NCI-H345 (cell line): ENCODE data around the gene ZNF394.
"Not testable (repeated sequence)": the region's sequence is repeated elsewhere in the genome, so short reads cannot be mapped to it uniquely, and the experiment has no call there.

Experiments used
- DNase-seq: peaks from one replicate; lab custom pipeline; 2025; lab: John Stamatoyannopoulos, UW

The ZNF394 gene

DNA sequence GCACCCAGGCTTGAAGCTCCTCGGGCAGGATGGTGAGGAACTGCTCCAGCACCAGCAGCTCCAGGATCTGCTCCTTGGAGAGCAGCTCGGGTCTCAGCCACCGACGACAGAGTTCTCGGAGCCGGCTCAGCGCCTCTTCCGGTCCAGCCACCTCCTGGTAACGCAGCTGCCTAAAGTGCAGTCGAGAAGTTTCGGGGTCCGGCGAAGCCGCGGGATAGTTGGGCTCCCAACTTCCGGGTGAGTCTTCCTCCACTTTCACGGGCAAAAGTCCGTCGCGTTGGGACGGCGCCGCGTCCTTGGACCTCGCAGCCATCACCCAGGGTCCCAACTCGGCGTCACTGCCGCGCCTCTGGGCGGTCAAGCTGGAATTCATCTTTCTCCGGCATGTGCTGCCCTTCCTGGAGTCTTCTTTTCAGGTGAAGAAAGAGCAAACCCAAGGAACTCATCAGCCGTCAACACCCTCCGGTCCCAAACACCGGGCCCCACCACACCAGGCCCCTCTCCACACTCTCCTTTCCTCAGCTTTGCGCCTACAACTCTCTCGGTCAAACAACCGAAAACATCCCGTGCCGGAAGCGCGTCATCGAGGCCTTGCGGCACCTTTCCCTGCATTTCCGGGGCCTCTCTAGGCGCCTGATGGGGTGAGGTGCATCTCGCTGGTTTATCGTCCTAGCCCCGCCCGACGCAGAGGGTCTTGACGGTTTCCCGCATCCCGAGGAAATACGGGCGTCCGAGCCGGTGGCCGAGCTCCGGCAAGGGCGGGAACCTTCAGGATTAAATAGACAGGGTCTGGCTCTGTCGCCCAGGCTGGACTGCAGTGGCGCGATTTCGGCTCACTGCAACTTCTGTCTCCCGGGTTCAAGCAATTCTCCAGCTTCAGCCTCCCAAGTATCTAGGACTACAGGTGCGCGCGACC, at the start of gene ZNF394:
Gene ZNF394 (minus strand): TSS at position 561 of the 916 bp plus-strand sequence. CDS start 188 bp downstream, at position 373.
- peak; percentile 93 for DNase-seq

DNA sequence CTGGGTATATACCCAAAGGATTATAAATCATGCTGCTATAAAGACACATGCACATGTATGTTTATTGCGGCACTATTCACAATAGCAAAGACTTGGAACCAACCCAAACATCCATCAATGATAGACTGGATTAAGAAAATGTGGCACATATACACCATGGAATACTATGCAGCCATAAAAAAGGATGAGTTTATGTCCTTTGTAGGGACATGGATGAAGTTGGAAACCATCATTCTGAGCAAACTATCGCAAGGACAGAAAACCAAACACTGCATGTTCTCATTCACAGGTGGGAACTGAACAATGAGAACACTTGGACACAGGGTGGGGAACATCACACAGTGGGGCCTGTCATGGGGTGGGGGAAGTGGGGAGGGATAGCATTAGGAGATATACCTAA, 49.5 kb upstream of the ZNF394 start:
- DNase-seq: not testable (repeated sequence)

DNA sequence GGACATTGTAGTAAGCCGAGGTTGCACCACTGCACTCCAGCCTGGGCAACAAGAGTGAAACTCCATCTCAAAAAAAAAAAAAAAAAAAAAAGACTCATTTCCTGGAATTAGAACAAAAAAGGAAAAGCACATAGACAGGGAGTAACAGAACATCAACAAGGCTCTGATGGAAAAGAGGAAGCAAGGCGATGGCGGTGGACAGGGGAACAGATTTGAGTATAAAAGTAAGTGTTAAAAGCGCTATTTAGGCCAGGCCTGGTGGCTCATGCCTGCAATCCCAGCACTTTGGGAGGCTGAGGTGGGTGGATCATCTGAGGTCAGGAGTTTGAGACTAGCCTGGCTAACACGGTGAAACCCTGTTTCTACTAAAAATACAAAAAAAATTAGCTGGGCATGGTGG, 45.2 kb upstream of the ZNF394 start:
- not testable (repeated sequence) for DNase-seq

DNA sequence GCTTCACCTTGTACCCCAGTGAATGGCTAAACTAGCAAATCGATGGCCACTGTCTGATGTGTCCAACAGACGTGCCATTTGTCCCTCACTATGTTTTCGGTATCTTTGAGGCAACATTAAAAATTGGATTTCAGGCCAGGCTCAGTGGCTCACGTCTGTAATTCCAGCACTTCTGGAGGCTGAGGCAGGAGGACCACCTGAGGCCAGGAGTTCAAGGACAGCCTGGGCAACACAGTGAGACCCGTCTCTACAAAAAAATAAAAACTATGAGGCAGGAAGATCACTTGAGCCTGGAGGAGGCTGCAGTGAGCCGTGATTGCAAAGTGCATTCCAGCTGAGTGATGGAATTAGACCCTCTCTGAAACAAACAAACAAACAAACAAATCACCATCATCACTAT, 43.8 kb upstream of the ZNF394 start:
- DNase-seq: no peak

DNA sequence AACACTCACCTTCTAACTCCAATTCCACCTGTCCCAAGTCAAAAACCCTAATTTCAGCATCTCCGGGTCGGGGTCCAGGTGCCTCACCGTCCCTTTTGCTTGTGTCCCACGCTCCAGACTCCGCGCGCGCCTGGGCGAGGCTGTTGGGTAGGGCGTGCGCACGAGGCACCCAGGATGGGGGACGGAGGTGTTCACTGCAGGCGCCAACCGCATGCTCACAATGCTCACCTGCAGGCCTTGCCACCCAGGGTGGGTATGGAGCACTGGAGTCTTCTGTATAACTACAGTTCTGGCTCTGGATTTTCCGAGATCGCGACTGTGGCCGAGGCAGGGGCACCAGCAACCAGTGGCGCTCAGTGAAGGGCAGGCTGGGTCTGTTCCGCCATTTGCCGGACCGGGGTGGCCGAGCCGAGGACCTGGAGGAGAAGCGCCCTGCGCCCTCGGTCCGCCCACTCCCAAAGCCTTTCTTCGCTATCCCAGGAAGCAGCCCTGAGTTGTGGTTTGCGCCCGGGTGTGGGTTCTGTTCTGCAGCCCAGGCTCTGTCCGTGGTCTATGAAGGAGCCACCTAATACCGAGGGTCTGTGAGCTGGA, 43.1 kb upstream of the ZNF394 start:
- DNase-seq: no peak

DNA sequence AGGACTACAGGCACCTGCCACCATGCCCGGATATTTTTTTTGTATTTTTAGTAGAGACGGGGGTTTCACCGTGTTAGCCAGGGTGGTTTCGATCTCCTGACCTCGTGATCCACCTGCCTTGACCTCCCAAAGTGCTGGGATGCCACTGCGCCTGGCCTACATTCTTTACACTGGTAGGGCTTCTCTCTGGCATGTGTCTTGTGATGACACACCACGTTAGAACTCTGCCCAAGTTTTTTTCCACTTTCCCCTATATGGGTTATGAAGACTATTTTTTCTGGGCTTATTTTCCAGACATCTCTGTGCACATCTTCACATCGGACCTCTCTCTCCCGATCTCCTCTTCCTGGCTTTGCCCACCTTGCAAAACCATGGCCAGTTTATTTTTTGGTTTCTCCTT, 41.1 kb upstream of the ZNF394 start:
- no peak for DNase-seq

DNA sequence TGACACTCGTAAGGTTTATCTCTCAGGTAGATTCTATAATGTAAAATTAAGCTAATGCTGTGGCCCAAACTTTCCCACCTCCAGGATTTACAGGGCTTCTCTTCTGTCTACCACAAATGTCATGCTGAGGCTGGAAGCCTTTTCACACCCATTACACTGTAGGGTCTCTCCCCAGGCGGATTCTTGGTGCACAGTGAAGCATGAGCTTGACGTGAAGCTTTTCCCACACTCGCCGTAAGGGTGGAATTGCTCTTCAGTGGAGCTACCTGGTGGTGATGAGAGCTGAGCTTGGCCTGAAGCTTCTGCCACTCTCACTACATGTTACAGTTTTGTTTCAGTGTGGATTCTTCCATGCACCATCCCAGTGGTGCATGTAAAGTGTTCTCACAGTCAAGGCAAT, 40.5 kb upstream of the ZNF394 start:
- no peak for DNase-seq

DNA sequence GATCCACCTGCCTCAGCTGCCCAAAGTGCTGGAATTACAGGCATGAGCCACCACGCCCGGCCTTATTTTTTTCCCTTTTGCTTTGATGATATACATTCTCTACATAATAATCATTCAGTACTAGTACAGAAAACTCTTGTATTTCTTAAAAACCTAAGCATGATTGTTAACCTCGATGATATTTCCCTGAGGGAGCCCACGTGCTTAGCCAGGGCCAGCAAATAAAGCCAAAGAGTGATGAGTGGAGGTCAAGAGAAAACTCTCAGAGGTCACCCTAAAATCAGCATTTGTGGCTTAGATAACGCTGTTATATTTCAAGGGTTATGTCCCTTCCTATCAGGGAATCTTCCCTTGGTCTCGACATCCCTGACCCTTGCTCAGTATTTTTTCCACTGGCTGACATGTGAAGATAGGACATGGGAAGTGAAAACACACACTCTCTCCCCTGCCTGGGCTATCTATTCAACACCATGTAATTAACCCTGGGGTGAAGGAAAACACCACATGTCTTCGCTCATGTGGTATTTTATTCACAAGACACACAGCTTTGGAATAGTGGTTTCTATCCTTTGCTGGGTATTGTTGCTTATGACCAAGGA, 39.2 kb upstream of the ZNF394 start:
- DNase-seq: no peak

DNA sequence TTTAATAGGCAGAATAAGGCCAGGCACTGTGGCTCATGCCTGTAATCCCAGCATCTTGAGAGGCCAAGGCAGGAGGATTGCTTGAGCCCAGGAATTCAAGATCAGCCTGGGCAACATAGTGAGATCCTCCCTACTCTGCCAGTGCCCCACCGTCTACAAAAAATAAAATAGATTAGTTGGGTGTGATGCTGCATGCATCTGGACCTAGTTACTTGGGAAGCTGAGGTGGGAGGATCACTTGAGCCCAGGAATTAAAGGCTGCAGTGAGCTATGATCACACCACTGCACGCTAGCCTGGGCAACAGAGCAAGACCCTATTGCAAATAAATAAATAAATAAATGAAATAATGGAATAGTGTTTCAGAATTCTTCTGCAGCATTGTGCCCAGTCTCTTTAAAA, 35.6 kb upstream of the ZNF394 start:
- DNase-seq: no peak

DNA sequence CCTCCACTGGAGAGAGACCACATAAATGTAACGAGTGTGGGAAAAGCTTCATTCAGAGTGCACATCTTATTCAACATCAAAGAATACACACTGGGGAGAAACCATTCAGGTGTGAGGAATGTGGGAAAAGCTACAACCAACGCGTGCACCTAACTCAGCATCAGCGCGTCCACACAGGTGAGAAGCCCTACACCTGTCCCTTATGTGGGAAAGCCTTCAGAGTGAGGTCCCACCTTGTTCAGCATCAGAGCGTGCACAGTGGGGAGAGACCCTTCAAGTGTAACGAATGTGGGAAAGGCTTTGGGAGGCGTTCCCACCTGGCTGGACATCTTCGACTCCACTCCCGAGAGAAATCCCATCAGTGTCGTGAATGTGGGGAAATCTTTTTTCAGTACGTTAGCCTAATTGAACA, 31.3 kb upstream of the ZNF394 start:
- DNase-seq: no peak

DNA sequence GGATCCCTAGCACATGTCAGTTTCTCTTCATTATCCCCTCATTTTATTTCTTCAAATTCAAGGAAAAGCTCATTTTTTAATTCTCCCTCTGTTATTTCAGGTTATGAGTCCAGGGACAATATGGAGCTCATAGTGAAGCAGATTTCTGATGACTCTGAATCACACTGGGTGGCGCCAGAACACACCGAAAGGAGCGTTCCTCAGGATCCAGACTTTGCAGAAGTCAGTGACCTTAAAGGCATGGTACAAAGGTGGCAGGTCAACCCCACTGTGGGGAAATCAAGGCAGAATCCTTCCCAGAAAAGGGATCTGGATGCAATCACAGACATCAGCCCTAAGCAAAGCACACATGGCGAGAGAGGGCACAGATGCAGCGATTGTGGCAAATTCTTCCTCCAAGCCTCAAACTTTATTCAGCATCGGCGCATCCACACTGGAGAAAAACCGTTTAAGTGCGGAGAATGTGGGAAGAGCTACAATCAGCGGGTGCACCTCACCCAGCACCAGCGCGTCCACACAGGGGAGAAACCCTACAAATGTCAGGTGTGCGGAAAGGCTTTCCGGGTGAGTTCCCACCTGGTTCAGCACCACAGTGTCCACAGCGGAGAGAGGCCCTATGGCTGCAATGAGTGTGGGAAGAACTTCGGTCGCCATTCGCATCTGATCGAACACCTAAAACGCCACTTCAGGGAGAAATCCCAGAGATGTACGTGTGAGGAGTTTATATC, 25.8 kb upstream of the ZNF394 start:
- DNase-seq: no peak

DNA sequence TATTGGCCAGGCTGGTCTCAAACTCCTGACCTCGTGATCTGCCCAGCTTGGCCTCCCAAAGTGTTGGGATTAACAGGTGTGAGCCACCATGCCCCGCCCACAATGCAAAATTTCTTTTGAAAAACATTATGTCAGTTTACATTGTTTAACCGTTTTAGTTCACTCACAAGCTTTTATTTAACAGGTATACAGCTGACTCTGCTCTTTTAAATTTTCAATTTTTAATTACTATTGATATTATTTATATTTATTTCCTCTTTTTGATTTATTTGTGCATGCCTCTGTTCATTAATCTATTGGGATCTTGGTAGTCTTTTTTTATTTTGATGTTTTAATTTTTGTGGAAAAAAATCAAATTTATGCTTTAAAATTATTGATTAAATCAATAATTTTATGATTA, 21.3 kb upstream of the ZNF394 start:
- no peak for DNase-seq

DNA sequence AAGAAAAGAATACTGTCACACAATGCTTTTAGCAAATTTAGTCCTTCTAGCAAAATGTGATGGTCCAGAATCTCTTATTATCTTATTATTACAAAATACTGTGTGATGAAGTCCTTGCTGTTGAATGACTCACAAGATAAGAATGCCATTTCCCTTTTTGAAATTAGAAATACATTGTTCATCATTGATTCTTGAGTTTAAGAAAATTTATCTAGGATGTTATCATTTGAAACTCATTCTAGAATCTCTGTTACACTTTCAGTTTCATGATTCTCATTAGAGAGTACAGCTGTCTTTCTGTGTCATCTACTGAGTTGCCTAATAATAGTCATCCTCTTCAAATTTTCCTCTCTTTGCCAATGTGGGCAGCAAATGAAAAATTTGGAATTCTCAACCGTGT, 14.0 kb upstream of the ZNF394 start:
- no peak for DNase-seq

DNA sequence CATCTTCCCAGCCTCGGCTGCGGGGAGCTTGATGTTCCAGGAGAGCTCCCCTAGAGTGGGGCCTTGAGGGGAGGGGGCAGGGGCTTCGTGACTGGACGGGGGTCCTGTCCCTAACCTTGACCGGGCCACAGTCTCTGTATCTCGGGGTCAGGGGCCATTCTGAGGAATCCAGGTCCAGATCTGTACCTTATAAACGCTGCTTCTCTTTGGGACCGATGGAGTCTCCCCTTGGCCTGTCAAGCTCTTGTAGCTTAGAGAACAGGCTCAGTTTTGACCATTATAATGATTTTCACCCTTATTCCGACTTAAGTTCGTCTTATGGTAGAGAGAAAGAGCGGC, 5.2 kb upstream of the ZNF394 start:
- DNase-seq: no peak

DNA sequence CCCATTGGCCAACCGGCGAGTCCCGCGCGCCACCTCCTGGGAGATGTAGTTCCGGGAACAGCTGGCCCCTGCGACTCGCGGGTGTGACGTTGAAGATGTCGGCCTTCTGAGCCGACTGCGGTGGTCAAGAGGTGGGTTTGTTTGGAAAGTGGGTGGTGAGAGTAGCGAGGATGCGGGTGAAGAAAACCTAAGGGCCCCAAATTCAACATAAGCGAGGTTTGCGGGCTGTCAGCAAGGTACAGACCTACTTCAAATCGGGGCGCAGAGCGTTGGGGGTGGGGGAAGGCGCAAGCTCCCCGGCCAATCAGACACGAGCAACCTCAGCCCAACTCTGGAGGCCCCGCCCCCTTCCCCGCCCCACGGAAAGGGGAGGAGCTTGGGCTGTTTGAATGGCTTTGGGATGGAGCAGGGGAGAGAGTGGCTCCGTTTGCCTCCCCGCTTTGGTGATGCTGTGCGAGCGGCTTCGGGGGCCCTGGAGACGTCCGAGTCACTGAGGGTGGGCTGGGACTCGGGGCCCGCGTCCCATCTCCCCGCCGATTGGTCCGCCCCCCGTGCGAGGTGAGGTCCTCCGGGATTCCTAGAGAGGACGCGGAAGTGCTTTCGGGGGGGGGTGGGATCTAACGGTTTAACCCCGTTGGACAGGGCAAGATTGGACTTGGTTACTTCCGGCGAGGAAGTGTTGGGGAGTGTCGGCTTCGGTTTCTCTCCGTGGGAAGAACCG, 4.7 kb upstream of the ZNF394 start, which contains the start of gene ZKSCAN5:
Gene ZKSCAN5 (plus strand): TSS at position 60 of the 721 bp plus-strand sequence. CDS start 1,383 bp downstream, outside the sequence.
- DNase-seq: peak; percentile 94

DNA sequence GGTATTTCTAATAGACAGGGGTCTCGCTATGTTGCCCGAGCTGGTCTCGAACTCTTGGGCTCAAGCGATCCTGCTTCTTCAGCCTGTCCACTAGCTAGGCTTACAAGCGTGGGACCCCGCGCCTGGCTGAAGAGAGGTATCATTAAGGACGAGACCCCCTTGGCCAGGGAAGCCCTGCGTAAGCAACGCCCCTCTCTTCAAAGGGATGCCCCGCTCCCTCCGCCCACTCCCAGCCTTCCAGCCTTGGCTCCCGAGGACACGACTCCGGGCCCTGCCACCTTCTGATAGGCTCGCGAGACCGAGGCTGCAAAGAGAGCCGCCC, 4.2 kb upstream of the ZNF394 start:
- DNase-seq: peak; percentile 98

DNA sequence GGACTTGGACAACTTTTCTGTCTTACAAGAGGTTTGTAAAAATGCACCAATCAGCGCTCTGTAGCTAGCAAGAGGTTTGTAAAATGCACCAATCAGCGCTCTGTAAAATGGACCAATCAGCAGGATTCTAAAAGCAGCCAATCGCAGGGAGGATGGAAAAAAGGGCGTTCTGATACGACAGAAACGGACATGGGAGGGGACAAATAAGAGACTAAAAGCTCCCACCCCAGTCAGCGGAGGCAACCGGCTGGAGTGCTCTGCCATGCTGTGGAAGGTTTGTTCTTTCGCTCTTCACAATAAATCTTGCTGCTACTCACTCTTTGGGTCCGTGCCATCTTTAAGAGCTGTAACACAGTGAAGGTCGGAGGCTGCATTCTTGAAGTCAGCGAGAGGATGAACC, 1.2 kb upstream of the ZNF394 start:
- DNase-seq: not testable (repeated sequence)

DNA sequence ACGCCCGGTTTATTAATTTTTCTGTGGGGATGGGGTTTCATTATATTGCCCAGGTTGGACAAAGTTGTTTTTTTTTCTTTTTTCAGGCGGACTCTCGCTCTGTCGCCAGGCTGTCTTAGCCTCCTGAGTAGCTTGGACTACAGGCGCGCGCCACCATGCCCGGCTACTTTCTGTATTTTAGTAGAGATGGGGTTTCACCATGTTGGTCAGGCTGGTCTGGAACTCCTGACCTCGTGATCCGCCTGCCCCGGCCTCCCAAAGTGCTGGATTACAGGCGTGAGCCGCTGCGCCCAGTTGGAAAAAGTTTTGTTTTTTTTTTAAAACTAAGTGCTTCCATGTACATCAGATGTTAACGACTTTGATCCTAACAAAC, 542 bp upstream of the ZNF394 start:
- DNase-seq: no peak

DNA sequence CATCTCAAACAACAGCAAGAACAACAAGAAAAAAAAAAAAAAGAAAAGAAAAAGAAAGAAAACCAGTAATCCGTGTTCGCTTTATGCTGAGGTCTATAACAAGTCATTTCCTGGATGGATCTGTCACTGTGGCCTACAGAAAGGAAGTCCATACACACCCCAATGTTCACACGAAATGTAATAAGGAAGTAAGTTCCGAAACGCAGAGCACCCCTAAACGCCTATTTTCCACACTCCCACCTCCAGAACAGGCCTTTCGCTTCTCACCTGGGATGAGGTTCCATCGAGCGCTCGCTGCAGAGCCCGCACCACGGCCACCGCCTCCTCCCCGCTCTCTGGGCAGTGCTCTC, 735 bp downstream of the ZNF394 start:
- DNase-seq: no peak

DNA sequence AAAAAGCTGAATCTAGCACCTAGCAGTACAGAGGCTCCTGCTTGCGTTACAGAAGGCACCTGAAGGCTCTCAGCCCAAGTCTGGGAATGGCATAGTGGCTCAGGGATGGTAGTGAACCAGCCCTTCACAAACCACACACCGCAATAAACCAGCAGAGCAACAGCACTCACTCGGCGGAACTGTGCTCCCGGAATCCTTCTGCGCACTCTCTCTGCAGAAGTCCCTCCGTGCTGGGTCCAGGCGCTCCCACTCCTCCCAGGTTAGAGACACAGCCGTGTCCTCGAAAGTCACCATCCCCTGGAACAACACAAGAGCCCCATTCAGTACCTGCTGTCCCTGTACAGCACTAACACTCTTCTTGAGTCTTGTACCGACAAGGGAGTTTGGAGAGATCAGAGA, 1.5 kb downstream of the ZNF394 start:
- DNase-seq: no peak

DNA sequence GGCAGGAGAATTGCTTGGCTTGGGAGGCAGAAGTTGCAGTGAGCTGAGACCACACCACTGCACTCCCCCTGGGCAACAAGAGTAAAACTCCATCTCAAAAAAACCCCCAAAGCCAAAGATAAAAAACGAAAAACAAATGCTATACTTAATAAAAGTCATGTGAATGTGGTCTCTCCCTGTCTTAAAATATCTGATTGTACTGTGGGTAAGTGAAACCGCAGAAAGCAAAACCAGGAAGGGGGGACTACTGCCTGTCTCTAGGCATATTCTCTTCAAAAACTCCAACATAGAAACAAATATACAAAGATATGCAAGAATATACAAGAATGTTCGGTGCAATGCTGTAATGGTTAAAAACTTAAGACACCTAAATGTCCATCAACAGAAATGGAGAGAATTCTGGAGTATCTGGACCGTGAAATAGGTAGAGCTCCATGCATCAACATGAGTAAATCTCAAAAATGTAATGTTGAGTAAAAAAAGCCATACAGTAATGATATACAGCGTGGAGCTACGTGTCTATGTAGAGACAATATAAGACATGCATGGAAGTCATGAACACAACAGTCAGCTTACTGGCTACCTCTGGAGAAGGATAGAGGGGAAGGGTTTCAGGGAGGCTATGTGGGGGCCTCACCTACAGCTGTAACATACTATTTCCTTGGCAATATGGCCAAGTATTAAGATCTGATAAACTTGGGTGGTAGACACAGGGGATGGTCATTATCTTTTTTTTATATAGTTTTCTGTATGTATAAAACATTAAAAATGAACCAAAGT, 2.1 kb downstream of the ZNF394 start:
- no peak for DNase-seq
